VCaP (cell line): ENCODE results near the gene CALN1.

Experiments used
- H3K27ac ChIP-seq: fragments of 450-650 bp; 2 replicates; pipeline ENCODE4 v1.5.1; 2017
- CTCF ChIP-seq: fragments of 450-650 bp; conservative IDR thresholded peaks from 2 replicates; pipeline ENCODE4 v1.5.1; 2017; ENCODE audit warnings: mild to moderate bottlenecking, moderate library complexity

Gene CALN1

GRCh38 chr7:71766016-71766415, 646.1 kb downstream of the CALN1 start:
- TF ChIP-seq CTCF: no peak
- H3K27ac ChIP-seq: no peak overlapping the region

GRCh38 chr7:71761336-71761735, 650.8 kb downstream of the CALN1 start:
- no peak overlapping the region for H3K27ac ChIP-seq
- no peak for TF ChIP-seq CTCF

GRCh38 chr7:71754828-71755227, 657.3 kb downstream of the CALN1 start:
- TF ChIP-seq CTCF: no peak
- H3K27ac ChIP-seq: no peak overlapping the region

- no peak overlapping the region for H3K27ac ChIP-seq
- no peak for TF ChIP-seq CTCF
These were observed 658.0 kb downstream of the CALN1 start for GRCh38 chr7:71753956-71754664.

- no peak overlapping the region for H3K27ac ChIP-seq
- TF ChIP-seq CTCF: no peak
These were observed 658.9 kb downstream of the CALN1 start for GRCh38 chr7:71753236-71753635.

- H3K27ac ChIP-seq: no peak overlapping the region
- peak; percentile 98 for TF ChIP-seq CTCF
These were observed 659.8 kb downstream of the CALN1 start for GRCh38 chr7:71752171-71752935.

- TF ChIP-seq CTCF: no peak
- no peak overlapping the region for H3K27ac ChIP-seq
These were observed 661.8 kb downstream of the CALN1 start for GRCh38 chr7:71750290-71750689.
